NCI-H1105 (cell line): ENCODE data around the gene SIGLEC12.
"Not testable (repeated sequence)": the region's sequence is repeated elsewhere in the genome, so short reads cannot be mapped to it uniquely, and the experiment has no call there.

Source experiments
- DNase-seq: peaks from one replicate; lab custom pipeline; 2025; lab: John Stamatoyannopoulos, UW

The SIGLEC12 gene

DNA sequence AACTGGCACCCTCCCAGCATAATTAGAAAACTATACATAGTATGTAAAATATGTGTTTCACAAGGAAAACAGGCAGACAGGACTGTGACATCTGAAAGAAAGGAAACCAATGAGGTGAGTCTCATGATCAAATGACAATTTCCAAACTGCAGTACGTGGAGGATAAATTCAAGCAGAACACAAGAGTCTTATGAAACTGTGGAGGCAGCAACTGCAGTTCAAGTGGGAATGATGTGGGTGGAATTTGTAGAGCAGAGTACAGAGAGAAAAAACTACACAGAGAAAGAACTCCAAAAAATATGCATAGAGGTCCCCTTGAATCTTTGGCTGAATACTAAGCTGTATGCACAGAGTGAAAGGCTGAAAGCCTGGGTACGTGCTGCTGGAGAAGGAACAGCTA is 20.2 kb upstream of the SIGLEC12 start:
- DNase-seq = no peak

DNA sequence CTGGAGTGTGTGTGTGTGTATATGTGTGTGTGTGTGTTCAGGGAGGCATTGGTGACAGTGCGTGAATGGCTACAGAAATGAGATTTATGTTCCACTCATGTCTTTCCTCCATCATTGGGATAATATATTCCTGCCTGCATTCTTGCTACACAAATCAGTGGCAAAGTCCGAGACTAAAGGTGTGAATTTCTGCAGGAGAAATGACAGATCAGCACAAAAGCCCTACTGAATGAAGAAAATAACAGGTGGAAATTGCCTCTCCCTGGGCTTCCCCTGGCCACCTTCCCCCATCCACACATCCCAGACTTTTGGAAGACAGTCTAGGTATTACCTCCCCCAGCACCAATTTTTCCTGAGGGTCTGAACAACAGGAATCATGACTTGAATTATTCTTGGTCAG is 19.8 kb upstream of the SIGLEC12 start:
- no peak for DNase-seq

DNA sequence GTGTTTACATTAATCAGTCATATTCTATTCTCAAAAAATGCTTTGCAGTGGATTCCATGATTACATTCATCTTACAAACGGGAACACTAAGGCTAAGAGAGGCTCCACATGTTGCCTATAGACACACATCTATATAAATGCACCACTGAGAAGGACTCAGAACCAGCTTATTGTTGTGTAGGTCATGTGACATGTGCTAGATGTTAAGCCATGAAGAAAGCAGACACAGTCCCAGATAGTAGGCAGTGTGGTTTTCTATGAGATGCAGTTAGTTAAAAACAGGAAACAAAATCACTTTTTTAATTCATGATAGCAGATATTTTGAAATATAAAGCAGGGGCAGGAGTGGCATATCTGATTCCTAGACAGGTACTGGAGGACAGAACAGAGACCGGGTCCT is 19.1 kb upstream of the SIGLEC12 start:
- no peak for DNase-seq

DNA sequence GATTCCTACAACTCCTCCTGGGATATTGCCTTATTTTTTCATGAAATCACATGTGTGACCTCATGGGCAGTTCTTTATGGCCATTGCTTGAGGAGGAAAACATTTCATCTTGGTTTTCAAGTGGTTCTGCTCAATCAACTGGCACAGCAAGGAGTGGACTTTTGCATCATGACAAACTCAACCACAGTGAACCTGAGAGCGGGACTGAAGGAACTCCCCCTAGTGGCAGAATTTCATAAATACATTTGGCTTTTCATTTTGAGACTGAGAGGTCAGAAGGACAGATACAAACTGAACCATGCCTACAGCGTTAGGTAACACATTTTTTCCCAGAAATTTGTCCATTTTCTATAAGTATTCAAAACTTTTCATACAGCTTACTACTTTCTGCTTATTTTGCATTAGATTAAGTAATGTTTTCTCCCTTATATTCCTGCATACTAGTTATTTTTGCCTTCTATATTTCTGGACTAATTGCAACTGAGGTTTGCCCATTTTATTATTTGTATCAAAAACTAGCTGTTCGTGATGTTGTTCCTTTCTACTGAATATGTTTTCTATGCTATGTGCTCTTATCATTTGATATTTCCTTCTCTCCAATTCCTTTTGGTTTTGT is 13.4 kb upstream of the SIGLEC12 start:
- peak; percentile 19 for DNase-seq

DNA sequence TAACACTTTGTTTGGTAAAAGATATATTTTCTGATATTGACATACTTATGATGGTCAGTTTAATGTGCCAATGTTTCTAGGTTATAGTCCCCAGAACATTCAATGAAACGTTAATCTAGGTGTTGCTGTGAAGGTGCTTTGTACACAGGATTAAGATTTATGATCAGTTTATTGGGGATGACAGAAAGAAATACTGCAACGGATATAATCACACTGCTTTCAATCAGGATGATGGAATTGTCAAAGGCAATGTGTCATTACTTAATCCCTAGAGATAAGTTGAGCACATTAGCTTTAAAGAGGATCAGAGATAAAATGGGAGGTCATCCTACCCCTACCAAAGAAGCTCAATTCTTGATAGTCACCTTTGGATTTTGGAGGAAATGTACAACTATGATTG is 12.4 kb upstream of the SIGLEC12 start:
- DNase-seq = no peak

DNA sequence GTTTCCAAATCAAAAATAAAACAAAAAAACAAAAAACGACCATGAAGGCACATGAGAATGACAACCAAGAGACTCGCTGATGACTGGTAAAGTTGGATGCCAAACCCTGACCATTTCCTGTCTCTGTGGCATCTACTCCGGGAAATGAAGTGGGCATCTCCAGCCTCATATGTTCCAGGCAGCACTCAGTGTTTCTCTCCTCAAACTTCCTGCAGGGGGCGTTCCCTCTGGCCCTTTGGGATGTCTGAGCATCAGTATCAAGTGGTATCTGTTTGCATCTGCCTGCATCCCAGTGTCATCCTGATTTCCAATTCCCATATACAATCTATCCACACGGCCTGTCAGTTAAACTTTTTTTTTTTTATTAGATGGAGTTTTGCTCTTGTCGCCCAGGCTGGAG is 9.8 kb upstream of the SIGLEC12 start:
- no peak for DNase-seq

DNA sequence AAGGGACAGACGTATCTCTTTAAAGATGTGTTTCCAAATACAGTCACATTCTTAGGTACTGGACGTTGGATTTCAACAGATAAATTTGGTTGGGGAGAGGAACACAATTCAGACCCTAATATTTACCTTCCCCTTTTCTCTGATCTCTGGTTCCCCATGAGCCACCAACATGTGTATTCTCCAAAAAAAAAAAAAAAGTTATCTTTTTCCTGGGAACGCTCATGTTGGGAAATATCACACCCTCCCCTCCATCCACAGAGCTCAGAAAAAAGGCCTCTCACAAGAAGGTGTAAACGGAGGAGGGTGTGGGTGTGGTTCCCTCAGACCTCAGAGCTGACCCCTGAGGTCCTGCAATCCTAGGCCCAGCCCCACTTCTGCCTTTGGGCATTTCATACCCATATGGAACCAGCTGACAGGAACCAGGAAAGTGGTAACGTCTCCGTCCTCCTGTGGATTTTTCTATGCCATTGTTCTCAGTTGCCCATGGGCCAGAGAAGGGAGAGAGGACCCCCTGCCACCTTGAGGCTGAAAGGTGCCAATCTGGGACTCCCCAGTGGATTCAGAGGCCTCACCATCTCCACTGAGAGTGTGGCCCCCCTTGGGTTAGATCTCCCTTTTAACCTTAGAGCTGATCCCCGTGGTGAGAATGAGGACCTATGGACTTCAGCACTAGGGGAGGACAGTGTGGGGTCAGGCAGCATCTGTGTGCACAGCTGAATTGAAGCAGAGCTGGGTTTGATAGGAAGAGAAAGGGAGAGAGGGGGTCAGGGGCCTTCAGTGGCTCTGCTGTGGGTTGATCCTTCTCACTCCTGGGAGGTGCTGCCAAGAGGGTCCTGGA is 8.4 kb upstream of the SIGLEC12 start:
- DNase-seq = no peak

DNA sequence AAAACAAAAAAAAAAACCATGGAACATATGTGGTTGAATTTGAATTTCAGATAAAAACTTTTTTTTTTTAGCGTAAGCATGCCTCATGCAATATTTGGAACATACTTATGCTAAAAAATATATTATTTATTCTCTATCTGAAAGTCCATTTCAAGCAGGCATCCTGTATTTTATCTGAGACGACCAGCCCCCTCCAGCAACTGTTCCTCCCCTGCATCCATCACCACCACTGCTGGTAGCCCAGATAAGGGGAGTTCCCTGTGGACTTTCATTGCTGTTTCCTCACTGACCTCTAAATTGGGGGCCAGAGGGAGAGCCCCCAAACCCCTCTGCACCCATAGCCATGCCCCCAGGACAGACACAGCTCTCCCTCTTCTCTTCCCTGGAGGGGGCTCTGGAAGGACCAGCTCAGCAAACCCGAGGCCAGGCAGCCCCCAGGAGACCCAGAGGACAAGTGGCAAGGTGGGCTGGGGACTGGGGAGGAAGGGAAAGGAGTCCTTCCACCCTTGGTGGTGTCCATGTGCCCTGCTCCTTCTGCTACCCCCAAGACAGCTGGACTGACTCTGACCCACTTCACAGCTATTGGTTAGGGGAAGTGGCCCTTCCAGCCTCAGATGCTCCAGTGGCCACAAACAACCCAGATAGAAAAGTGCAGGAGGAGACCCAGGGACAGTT is 6.6 kb upstream of the SIGLEC12 start:
- no peak for DNase-seq

DNA sequence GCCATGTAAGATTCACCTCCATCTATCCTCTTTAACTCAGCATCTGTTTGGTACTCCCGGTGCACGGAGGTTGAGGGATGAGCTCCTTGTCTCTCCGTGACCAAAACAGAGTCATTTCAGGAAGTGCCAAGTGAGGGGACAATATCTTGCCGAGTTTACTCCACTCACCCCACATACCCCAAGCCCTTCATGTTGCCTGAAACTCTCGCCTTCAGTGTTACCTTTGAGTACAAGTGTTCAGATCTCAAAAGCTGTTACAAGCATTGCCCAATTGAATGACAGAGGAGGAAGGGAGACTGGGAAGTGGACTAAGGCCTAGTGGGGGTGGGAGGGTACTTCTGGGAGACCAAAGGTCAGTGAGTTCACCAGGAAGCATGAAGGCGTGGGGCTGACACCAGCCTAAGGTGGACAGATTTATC is 6.0 kb upstream of the SIGLEC12 start:
- no peak for DNase-seq

DNA sequence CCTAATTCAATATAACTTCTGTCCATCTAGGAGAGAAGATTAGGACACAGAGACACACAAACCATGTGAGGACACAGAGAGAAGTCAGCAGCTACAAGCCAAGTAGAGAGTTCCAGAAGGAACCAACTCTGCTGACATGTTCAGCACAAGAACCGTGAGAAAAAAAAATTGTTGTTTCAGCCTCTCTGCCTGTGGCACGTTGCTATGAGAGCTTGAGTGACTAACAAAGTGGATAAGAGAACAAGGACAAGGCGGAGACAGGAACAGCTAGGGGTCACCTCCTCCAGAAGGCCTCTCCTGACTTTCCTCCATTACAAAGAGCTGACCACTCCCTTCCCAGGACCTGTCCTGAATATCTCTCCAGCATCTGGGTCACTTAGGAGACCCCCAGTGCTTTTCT is 5.6 kb upstream of the SIGLEC12 start:
- no peak for DNase-seq

DNA sequence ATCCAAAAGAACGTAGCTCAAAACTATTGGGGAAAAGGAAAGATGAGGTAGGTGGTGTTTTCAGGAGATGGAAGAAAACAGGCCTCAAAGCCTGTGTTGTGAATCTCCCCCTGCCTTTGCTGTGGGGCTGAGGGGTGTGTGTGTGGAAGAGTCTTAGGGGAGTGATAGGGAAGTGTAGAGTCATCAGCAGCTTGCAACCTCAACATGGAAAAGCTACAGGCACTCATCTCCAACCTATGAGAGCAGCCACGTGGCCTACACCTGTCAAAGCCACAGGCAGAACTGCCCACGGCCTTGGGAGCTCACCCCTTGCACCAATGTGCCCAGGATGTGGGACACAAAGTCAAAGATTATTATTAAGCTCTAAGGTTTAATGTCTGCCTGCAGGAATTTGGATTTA is 4.3 kb upstream of the SIGLEC12 start:
- no peak for DNase-seq

DNA sequence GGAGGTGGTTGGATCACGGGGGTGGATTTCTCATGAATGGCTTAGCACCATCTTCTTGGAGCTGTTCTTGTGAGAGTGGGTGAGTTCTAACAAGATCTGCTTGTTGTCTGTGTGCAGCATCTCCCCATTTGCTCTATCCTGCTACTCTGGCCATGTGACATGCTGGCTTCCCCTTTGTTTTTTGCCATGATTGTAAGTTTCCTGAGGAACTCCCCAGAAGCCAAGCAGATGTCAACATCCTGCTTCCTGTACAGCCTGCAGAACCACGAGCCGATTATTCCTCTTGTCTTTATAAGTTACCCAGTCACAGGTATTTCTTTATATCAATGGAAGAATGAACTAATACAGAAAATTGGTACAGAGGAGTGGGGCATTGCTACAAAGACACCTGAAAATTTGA is 2.3 kb upstream of the SIGLEC12 start:
- DNase-seq = no peak

DNA sequence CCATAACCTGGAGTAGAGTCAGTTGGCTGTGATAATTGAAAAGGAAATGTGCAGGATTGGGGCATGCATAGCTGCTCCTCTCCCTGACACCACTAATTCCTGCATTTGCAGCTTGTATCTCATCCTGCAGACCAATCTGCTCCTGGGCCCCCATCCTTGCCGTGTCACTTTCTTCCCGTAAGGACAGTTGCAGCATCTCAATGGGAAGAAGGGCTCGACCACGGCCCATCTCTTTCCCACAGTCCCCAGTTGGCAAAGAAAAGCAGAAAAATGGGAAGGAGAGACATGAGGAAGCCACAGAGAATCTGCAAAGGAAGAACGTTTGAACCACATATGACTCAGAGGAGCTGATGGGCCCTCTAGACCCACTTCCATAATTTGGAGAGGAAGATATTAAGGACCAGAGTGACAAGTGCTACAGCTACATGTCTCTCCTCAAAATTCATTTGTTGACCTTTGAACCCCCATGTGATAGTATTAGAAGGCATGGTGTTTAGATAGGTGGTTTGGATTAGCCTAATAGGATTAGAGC is 1.8 kb upstream of the SIGLEC12 start:
- no peak for DNase-seq

DNA sequence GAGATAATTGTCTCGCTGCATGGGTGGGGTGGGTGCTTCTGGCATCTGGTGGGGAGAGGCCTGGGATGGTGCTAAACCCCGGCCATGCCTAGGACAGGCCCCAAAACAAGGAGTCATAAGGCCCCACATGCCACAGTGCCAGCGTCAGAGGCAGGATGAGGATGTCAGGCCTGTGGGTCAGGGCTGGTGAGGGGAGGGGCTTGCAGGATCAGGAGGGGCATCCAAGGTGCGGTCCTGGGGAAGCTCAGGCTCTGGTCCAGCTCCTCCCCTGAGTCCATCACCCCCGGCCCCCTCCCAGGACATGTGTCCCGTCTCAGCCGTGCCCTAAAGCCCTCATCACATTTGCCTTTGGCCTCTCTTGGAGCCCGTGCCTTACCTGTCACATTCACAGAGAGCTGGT is 669 bp downstream of the SIGLEC12 start:
- not testable (repeated sequence) for DNase-seq

DNA sequence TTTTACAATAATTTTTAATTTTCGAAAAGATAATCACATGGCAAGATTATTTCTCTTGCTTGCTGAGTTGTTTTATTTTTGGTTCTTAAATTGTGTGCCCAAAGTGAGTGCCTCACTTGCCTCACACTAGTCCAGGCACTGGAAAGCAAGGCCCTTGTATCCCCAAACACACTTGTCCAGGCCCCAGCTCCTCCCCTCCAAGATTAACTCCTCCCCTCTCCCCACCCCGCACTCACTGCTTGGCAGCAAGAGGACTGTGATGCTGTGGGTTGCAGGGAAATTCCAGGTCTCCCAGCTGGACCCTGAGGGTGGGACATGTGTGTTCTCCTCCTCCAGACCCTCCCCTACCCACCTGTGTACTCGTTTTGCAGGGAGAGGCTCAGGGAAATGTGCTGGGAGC is 3.9 kb downstream of the SIGLEC12 start:
- no peak for DNase-seq

DNA sequence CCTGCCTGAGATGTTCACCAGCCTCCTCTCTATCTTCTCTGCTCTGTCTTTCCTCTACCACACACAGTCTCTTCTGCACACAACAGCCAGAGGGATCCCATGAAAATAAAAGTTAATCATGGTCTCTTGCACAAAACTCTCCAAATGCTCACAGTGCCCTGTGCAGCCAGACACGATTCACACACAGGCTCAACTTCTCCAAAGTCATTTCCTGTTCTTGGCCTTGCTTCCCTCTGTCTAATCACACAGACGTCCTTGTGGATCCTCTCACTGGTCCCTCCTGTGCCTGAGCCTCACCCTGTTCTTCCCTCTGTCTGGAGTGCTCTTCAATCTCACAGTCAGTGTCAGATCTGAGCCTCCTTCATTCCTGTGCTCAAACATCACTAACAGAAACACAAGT is 7.8 kb downstream of the SIGLEC12 start:
- DNase-seq = no peak

DNA sequence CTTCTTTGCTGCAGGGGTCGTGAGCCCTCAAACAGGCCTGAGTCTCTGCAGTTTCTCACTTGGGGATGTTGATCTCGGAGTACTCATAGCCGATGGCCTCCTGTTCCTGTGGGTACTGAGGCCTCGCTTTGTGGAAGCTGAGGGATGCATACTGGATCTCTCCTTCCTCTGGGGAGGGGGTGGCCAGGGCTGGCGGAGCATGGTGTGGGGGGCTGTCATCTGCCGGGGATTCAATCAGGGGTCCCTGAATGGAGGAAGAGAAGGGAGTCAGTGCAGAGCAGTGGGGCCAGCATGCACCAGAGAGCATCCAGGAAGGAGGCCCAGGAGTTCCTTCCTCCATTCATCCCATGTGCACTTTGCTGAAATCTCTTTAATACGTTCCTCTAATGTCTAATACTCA is 10.0 kb downstream of the SIGLEC12 start:
- DNase-seq = no peak

DNA sequence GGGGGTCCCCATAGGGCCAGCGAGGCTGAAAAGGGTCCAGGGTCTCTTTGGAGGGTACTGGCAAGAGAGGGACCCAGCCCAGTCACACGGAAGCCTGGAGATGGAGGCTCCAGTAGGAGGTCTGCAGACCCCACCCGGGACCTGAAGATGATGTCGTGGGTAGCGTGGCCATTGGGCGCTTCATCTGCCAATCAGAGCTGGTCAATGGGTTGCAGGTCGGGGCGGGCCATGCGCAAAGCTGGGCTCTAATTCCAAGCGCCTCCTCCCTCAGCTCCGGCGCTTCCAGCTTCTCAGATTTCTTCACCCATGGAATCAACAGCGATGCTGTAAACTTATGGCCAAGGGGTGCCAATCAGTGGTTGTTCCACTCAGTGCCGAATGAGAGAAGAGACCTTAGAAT is 10.9 kb downstream of the SIGLEC12 start:
- no peak for DNase-seq

DNA sequence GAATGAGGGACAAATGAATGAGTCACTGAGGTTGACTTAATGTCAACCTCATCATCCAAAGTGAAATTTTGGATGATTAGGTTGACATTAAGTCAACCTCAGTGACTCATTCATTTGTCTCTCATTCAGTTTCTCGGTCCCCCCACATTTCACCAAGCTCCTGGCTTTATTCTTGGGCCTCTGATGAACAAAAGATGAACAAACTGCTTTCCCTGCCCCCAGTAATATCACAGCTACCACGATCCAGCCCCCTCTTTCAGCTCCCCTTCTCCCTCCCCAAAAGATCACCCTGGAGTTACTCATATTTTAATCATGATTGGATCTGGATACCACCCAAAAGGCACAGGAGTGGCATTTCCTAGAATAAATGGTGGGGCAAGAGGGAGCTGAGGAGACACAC is 12.5 kb downstream of the SIGLEC12 start:
- DNase-seq = no peak

DNA sequence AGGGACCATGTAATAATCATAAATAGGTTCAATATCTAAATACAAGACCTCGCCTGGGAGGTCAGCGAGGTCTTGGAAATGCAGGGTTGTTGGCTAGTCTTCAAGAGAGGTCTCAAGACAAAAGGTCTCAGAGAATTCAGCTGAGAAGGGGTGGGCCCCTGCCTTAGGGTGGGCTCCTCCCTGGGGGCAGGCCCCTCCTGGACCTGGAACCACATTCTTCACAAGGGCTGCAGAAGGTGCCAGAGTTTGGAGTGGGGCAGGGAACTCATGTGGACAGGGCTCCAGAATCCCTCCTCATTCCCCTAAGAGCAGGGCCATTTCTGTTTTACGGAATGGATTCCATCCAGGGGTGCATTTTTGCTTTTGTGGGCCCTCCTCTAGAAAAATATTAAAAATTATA is 13.1 kb downstream of the SIGLEC12 start:
- no peak for DNase-seq

DNA sequence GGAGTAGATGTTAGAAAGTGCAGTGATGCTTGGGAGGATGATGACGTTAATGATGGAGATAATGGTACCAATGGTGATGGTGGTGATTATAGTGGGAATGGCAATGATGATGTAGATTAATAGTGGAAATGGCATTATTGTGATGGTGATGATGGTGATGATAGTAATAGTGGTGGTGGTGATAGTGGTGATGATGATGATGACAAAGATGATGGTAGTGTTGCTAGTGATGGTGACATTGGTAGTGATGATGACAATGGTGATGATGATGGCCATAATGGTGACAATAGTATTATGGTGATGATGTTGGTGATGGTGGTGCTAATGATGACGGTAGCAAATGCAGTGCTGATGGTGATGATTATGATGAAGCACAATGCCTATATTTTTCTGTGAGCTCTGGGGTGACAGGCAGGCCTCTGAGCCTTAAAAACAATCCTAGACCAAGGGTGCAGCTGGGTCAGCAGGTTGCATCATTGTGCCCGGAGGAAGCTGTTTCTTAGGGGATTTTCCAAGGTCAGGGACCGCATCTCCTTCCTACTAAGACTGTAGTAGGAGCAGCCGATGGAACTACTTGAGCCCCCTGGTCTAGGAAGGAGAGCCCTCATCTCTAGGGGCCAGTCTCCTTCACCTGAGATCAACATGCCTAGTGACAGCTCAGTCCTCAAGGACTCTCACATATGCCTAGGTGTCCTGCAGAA is 15.5 kb downstream of the SIGLEC12 start:
- no peak for DNase-seq

DNA sequence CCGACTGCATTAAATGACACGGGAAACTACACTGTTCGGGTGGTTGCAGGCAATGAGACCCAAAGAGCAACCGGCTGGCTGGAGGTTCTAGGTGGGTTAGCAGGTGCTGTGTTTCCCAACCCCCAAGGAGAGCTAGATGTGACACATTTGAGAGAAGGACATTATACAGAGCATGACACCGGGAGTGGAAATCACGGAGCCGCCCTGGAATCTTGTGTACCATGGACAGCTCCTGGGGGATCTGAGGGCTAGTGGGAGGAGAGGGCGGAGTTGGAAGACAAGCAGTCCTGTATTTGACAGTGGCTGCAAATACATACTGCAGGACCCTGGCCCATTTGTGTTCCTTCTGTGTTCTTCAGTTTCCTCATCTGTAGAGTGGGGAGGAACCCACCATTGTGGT is 21.0 kb downstream of the SIGLEC12 start:
- DNase-seq = no peak
